Stimulated activated CD4-positive, alpha-beta T cell treated with anti-CD3 and anti-CD28 coated beads, Interleukin-15, amount 100 ng/mL, for 48 hours (primary cell): ENCODE results near the gene SMG6.

Experiments used
- DNase-seq, 2 donors: peaks; one replicate each; pipeline ENCODE4 v3.0.0-alpha.2; 2020; ENCODE audit warnings: low read depth in 2 of 2

The SMG6 gene

DNA sequence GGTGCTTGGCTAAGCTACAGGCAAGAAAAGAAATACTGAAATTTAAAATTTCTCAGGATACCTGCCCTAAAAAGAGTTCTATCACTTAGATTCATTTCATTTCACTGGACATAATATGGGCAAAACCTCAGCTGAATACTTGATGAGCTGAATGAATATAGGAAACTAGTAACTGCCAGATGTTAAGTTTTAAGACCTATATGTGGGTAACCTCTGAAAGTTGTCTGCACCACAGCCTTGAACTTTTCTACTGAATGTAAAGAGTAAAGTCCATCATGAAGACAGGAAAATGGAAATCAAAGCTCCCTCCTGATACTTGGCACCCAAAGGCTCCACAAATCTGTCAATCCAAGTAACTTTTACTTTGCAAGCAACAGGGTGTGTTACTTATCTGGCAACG is 197.9 kb downstream of the SMG6 start:
- DNase-seq = no peak

DNA sequence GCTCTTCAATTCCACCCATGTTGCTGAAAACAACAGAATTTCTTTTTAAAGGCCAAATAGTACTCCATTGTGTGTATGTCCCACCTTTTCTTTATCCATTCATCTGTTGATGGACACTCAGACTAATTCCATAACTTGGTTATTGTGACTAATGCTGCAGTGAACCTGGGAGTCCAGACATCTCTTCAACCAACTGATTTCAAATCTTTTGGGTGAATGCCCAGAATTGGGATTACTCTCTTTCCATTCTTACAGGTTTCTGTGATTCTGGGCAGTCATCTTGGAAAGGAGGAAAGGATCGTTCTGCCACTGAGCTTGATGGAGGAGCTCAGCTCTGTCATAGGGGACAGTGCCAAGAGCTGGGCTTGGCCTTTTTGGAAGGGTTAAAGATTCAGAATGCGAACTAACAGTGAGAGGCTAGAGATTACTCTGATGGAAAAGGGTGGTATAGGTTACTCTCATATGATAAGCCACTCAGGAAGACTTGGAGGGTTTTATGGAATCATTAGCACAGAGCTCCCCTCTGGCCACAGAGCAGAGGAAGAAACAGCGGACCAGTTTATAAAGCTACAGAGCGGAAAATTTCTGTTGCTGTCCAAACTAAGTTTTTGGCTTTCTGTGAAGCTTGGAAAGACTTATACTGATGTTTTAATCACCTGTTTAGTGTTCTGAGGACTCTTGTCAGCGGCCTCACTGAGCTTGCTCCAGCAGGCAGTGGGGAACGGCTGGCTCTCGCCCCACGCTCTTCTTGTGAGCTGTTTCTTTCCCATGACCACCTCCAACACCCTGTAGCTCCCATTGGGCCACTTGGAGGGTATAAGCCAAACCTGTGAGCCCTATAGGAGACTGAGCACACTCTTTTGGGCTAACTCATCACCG is 200.4 kb downstream of the SMG6 start:
- no peak for DNase-seq

DNA sequence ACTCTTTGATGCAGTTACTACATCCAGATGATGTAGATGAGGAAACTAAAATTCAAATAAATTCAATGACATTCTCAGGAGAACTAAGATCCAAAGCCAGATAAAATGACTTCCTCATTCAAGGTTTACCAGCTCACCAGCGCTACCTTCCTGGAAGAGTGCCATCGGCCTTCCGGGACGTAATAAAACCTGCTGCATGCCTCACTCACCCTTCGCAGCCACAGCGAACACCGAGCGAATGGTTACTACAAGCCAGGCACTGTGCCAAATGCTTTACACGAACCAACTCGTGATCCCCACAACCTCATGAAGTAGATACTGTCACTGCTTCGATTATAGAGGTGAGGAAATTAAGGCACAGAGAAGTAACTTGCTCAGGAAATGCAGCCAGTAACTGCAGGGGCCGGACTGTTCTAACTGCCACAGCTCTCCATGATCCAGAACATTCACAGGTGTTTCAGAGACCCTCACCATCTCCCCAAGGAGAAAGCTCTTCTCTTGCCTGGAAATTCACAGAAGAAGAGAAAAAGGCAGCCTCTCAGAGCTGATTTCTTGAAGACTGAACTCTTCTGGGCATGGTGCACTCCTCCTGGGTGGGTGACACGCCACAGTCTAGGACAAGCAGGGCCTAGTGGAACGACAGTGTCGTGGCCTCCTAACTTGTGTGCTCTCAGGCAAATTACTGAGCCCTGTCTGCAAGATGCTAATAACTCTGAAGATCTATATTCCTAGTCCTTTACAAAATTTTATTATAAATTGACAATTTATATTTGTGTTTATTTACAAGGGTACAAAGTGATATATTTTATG is 201.9 kb downstream of the SMG6 start:
- DNase-seq = peak; percentile 34 to 39

DNA sequence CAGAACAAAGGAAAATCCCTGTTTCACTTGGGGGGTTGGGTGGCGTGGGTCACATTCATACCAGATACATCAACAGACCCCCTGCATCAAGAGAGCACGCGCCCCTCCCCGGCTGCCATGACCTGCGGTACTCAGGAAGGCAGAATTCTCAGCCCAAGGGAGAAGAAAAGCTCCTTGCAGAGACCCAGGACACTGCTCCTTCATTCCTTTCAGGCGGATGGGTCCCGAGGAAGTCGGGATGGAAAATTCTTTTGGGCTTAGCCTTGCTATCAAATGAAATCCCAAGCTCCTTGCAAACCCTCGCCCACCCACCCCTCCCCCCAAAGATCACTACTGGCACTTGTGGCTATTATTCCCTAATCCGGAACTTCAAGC is 208.1 kb downstream of the SMG6 start:
- DNase-seq = no peak

DNA sequence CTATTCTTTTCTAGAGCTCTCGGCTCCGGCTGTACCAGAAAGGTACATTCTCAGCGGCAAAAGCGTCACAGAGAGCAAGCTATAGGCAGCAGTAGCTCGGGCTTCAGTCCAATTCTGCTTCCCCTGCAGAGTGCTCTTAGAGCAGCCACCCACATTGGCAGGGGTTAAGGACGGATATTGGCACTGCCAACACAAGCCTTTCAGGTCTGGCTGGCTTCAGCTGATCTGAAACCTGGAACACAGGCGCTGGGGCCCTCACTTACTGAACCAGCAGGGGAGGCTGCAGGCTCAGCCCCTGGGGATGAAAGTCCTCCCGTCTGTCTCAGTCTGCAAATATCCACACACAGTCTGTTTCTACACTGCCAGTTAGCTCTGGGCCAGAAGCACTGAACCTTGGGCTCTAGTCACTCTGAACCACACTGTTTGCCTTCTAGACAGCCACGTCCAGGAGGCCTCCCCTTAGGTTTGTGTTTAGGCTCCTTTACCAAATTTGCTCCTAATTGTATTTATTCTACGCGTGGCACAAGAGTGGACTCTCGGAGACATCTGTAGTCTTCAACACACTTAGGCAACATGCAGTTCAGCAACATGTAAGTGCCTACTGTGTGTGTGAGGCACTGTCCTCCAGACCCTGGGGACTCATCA is 208.6 kb downstream of the SMG6 start:
- DNase-seq = no peak

DNA sequence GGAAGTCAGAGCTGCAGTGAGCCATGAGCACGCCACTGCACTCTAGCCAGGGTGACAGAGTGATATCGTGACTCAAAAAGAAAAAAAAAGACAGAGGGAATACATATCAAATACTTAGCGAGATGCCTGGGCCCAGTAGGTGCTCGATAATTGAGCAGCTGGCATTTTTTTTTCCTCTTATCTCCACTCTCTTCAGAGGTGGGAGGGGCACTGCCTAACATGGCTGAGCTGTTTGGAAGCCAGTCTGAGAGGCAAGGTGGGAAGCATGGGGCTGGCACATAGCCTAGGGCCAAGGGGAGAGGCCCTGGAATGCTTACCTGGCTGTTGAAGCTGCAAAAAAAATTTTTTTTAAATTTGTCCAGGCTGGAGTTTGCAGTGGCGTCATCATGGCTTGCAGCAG is 210.2 kb downstream of the SMG6 start:
- no peak for DNase-seq

DNA sequence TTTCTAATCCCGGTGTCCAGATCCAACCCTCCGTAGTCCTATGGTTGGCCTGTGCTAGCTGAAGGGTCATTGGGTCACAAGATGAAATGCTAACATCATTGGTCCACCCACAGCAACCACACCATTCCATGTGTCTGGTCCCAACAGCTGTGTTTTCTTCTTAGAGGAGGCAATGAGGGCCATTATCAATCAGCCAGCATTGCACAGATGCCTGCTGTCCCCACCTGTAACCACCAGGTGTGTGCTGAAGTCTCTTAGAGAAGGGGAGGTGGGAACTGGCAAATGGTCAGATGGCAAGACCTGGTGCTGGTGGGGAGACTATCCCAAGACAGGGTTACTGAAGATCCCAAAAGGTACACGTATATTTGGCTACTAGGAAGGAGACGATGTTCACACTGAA is 211.3 kb downstream of the SMG6 start:
- DNase-seq = no peak

DNA sequence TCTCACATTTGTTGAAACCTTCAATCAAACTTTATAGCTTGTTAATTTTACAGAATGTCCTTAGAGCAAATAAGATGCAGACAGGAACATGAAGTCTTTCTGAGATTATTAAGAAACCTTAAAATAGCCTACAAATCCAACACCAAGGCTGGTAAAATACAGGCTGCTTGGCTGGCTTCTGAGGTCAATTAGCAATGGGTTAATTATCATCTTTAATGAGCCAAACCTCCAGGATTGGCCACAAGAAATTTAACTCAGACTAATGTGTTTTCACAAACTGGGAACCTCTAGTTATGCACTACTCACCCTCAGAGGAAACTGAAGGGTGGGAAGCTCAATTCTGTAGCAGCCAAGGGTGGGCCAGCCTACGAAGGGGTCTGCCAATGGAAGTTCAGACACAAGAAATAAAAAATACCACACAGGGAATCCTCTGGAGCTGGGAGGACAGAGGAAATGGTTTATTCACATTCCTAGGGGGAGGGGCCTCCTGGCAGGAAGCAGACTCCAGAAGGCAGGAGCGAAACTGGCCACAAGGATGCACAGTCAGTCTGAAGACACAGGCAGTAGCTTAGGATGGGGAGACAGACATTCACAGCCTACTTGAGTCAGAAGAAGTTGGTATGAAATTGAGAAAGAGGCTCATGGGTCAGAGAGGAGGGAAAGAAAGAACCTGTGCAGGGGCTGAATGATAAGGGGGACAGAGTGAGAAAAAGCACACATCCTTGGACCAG is 212.6 kb downstream of the SMG6 start:
- DNase-seq = no peak

DNA sequence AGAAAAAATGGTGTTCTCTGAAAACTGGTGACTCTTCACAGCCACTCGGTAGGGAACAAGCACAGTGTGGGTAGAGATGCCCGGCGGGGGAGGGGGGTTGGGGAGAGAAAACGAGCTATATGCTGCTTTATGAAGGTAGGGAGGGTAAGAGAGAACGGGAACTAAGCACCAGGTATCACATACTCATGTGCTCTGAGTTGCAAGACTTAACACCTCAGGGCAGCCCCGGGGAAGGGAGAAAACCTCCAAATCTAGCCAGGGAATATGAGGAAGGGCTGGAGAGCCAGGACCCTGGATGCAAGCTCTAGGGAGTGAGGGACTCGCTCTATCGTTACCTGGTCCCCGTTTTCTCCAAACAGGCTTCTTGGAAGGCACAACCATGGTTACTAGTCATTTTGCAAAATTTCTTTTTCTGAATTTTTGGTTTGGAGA is 213.4 kb downstream of the SMG6 start:
- DNase-seq = no peak

DNA sequence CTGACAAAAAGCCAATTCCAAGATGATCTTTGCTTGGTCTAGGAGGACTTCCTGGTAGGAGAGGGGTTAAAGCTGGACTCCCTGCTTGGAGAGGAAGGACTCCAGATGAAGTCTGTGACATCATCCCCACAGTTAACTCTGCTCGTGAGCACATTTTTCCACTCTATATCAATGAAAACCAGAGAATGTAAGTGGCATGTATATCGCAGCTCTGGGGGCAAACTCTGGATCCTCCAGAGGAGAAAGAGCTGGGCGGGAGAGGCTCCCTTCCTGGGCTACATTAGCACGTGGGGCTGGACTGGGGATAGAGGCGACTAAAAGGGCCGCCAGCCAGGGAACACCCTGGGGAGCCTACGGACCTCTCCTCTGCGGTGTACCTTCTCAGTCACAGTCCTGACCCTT is 214.6 kb downstream of the SMG6 start:
- DNase-seq = no peak

DNA sequence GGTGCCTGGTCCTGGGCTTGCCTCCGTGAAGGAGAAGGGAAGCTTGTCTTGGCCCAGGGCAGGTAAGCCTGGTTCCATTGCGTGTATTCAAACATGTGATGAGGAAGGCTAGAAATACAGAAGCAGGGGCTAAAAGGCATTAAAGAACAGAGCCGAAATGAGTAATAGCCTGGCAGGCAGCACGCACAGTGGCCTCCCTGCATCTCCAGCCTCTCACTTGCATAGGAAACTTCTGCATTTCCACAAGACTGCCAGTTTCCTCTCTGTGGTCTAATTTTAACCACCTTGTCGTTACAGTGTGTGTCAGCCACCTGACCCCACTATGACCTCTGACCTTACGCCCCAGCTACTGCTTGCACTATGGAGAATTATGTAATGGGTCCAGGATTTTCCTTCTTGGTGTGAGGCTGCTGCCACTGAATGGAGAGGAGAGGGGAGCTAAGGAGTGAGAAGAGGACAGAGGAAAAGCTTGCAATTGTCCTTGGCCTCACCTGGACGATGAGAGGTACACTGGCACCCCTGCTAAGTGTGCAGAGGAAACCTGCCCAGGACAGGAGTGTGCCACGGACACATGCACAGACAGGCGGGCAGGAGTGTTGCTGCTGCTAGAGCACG is 215.9 kb downstream of the SMG6 start:
- peak in 1 of 2 donors; percentile 46 for DNase-seq

DNA sequence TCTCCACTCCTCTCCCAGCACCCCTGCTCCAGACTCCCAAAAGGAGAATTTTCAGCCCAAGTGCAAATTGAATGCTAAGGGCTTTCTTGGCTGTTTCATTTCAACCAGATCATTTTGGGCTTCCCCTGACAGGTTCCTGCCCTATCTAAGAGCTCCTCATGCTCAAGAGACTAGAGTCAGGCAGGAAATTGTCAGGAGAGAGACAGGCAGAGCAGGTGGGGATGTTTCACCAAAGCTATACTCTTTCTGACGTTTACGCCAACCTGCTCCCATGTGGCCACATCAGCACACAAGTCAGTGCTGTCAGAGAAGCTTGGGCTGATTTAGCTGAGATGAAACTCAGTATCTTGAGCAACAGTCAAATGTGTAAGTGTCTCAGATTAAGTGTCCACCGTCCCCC is 217.3 kb downstream of the SMG6 start:
- no peak for DNase-seq

DNA sequence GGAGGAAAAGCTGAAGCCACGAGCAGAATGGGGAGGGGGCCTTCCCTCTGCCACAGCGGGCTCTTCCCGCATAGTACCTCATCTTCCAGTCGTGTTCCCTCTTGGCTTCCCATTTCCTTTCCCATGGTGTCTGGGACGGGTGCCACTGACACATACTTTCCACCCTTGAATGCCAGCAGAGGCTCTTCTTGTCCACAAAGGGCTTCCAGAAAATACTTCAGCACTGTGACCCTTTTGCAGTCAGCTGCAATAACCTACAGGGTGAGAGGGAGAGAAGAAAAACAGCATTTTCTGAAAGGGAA is 218.0 kb downstream of the SMG6 start:
- no peak for DNase-seq

DNA sequence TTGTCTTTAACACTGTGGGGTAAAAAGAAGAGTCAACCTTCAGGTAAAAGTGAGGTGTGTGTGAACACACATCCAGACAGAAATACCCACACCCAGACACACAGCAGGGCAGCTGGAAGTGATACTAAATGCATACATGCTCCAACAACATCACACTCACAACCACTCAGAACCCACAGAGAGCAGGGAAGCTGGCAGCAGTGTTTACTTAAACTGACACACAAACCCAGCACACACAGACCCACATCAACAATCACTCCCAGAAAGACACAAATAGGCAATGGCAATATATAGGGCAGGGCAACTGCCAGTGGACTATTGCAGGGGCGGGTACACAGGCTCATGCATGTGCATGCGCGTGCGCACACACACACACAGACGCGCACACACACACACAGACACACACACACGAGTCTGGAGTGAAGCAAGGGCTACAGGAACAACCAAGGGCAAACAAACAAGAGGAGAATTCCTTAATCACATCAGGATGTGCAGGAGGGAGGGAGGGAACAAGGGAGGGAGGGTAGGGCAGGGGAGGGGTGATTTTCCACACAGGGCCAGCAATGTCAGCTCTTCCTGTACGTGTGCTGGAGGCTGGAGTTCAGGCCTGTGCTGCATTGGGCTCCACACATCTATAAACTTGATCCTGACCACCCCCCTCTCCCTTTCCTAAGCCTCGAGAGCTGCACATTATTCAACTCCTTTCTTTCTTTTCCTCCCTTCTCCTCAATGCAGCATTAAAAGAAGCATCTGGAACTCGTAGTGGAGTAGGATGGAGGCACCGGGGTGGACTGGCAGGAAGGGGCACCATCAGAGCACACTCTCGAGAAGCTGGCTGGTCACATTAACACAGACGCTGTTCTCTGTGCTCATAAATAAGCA is 218.6 kb downstream of the SMG6 start:
- no peak for DNase-seq

DNA sequence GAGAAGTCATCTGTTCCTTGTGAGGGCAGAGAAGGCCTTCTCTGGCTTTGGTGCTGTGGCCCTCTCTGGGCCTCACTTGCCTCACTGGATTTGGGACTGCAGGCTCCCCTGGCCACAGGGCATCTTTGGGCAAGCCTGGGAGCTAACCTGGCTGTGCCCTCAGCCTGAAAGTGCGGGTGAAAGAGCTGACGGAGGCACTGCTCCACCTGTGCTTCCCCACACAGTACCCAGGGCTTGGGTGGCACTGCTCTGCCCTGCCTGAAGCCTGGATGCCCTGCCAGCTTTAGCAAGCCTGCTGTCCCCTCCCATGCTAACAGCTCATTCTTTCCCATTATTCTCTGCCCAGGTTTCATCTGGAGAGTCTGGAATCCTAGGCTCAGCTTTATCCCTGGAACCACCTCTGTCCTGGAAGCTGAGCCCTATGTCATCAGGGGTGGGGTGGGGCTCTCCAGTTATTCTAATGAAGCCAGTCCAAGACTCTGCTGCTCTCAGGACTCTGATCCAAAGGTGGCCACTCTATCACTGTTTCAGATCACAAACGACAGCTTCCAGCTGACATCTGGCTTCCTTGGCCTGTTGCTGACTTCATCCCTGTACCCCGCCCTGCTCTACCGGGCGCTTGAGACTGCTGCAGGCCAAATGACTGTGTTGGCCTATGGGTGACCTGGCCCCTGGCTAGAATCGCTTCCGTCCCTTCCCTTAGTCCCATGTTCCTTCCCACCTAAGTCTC is 219.4 kb downstream of the SMG6 start:
- DNase-seq = no peak

DNA sequence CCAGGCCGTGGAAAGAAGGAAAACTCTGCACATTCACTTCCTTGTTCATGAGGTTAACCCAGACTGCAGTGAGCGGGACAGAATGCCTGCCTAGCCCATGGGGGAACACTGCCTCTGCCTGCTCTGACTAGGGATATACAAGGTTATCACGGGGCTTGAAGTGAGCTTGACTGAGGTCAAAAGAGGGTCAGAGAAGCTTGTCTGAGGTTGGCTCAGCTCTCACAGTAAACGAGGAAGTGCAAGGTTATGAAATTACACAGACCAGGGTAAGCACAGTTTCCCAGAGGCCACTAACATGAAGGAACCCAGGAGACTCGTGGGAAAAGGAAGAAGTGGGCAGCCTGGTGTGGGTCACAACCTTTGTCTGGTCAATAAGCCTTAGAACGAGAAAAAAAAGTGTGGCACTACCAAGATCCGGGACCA is 220.0 kb downstream of the SMG6 start:
- DNase-seq = no peak

DNA sequence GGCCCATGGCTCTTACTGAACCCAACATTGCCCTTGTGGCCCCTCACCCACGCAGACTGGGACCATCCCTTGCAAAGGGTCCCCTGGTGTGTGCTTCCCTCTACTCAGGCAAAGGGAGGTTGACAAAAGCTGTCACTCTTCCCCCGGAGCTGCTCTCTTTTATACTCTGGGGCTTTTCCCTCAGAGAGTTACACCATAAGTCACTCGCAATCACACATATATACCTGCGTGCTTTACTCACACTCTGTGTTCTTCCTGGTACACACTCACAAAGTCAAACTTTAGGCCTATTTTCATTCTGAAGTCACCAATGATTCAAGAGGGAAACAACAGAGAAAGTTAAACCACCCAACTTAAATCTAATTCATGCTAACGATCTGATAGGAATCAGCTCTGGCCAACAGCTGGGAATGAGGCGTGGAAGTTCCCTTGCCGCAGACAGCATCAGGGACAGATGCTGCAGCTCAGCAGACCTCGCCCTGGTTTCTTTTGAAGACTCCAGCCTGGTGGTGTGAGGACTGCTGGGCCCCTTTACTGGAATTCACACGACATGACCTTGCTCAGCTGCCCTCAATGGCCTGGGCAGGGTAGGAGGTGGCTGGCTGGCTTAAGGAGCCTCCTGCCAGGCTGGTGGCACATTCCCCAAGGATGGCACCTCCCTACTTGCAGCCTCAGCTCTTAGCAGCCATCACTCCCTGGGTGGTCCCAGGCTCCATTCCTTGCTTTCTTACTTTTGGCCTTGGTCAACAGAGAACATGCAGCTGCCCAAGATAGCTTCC is 221.4 kb downstream of the SMG6 start:
- DNase-seq = no peak

DNA sequence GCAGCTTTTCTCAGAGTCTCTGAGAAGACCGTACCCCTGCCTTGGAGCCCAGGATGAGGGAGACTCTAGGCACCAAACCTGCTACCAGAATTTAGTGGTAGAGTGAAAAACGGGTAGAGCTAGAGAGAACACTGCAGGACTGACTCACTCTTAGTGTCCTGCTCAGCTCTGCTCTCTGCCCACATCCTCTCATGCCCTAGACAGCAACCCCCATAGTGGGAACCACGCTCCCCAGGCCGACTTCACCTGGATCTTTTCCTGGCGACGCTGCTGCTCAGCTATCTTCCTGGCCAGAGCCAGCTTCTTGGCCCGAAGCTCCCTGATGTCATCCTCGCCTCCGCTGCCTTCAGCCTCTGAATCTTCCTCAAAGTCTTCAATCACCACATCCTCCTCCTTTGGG is 222.0 kb downstream of the SMG6 start:
- DNase-seq = no peak

DNA sequence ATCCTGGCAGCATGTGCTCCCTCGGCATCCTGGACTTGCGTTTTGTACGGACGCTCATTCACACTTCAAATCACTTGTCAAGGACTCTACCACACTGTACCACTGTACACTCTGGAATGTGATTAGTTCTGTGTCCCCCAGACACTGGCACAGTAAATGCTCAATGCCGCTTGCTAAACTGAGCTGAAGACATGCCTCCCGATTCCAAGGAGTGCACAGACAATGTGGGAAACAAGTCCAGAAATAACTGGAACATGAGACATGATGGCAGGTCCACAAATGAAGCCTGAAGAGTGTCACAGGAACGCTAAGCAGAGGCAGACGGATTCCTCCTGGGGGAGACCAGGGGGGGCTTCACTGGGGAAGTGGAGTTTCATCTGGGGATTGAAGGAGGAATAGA is 226.5 kb downstream of the SMG6 start:
- no peak for DNase-seq
